K562 (cell line): ENCODE results near the gene TSPYL6. TPM values are rescaled to one million over a fixed set of nuclear protein-coding genes. Genes with fewer than 3 reads are reported as not detected.

Experiments
- ATAC-seq: fragments of 200-7000 bp; cut with Tn5 transposase; 3 replicates; pipeline ENCODE4 v1.9.1; 2020; ENCODE audit warnings: moderate library complexity
- BruUV-seq: library from RNA; stranded (reverse); fragments of 400-500 nt; replicated peaks from 2 replicates; lab custom pipeline; 2021; lab: Mats Ljungman, UMichigan
- CTCF ChIA-PET: fragments of 300-600 bp; formaldehyde crosslinking; extraction: SDS; loops from one replicate; lab custom pipeline; 2021; ENCODE audit warnings: low intra/inter-chr PET ratio; lab: Yijun Ruan, JAX
- POLR2A ChIA-PET: fragments of 300-600, 350-650 bp; sonication (Branson Sonifier 250); formaldehyde crosslinking; extraction: SDS; loops from one replicate; lab custom pipeline; 2021; ENCODE audit warnings: antibody characterized with exemption, inconsistent platforms; lab: Yijun Ruan, JAX
- DNase-seq, 4 experiments: peaks; one replicate each; pipeline versions ENCODE4 v3.0.0 to v3.0.0-alpha.2; 2011 to 2018; ENCODE audit warnings: low spot score in 3 of 4, mixed read lengths in 3 of 4; ENCODE audit errors: extremely low read depth in 1 of 4
- FAIRE-seq: peaks from 2 replicates; lab custom pipeline; 2011; peaks lifted over from hg19 to GRCh38; lab: Jason Lieb, UNC
- H2AFZ ChIP-seq: 2 replicates; pipeline ENCODE4 v1.6.0; 2011; ENCODE audit warnings: low read depth, low read length, control low read depth, inconsistent platforms
- H3K27ac ChIP-seq: fragments of 200-600 bp; 3 replicates; pipeline ENCODE4 v1.8.0; 2011; ENCODE audit warnings: low read depth, mild to moderate bottlenecking, control low read depth, inconsistent platforms, low read length, moderate library complexity, mixed read lengths; ENCODE audit errors: extremely low read depth
- H3K27me3 ChIP-seq, 2 experiments: fragments of 300-600 bp in 1 of 2; 2 replicates in 1 of 2; 3 replicates in 1 of 2; pipeline versions ENCODE4 v1.6.0 to v1.8.0; 2011; ENCODE audit warnings: inconsistent platforms in 2 of 2, low read length in 2 of 2, mild to moderate bottlenecking in 1 of 2, mixed read lengths in 1 of 2, moderate library complexity in 1 of 2; ENCODE audit not compliant: control insufficient read depth in 2 of 2, insufficient read depth in 2 of 2
- H3K36me3 ChIP-seq: fragments of 300-600 bp; 3 replicates; pipeline ENCODE4 v1.8.0; 2011; ENCODE audit warnings: mild to moderate bottlenecking, low read length, inconsistent platforms; ENCODE audit not compliant: control insufficient read depth, insufficient read depth
- H3K4me1 ChIP-seq, 2 experiments: fragments of 200-600 bp in 1 of 2; replicated peaks in 1 of 2; 2 replicates in 1 of 2; 3 replicates in 1 of 2; pipeline versions ENCODE4 v1.5.1 to v1.8.0; 2011; ENCODE audit warnings: inconsistent platforms in 2 of 2, low read length in 2 of 2, mild to moderate bottlenecking in 1 of 2, mixed read lengths in 1 of 2, moderate library complexity in 1 of 2; ENCODE audit not compliant: control insufficient read depth in 2 of 2, insufficient read depth in 2 of 2
- H3K4me2 ChIP-seq: 2 replicates; pipeline ENCODE4 v1.6.1; 2011; ENCODE audit warnings: low read length, control low read depth, inconsistent platforms, mixed read lengths; ENCODE audit not compliant: insufficient read depth
- H3K4me3 ChIP-seq: fragments of 200-600 bp; sonication (generic), shearing (Covaris generic); 2 replicates; pipeline ENCODE4 v1.5.1; 2016; ENCODE audit warnings: control low read depth, inconsistent platforms
- H3K79me2 ChIP-seq: fragments of 200-600 bp; 3 replicates; pipeline ENCODE4 v1.8.0; 2011; ENCODE audit warnings: low read length, inconsistent platforms; ENCODE audit not compliant: control insufficient read depth, insufficient read depth
- H3K9ac ChIP-seq, 2 experiments: 2 replicates each; pipeline versions ENCODE4 v1.6.0 to v1.6.1; 2011; ENCODE audit warnings: low read depth in 2 of 2, low read length in 2 of 2, control low read depth in 1 of 2, inconsistent platforms in 1 of 2, mild to moderate bottlenecking in 1 of 2, mixed read lengths in 1 of 2; ENCODE audit not compliant: insufficient read depth in 1 of 2
- H3K9me1 ChIP-seq: one replicate; pipeline ENCODE4 v1.6.0; 2011; ENCODE audit warnings: inconsistent platforms, mild to moderate bottlenecking, low read length, moderate library complexity; ENCODE audit not compliant: control insufficient read depth, insufficient read depth
- H3K9me3 ChIP-seq: replicated peaks from 2 replicates; pipeline ENCODE4 v1.5.1; 2011; ENCODE audit warnings: low read depth, low read length, inconsistent platforms; ENCODE audit not compliant: control insufficient read depth, insufficient read depth
- H4K20me1 ChIP-seq: replicated peaks from 2 replicates; pipeline ENCODE4 v1.6.1; 2011; ENCODE audit warnings: low read length, inconsistent platforms, mixed read lengths; ENCODE audit not compliant: control insufficient read depth, insufficient read depth
- HNRNPH1 ChIP-seq: fragments of 200-400 bp; formaldehyde crosslinking; optimal IDR thresholded peaks from 2 replicates; pipeline ENCODE3; 2017; ENCODE audit warnings: low read depth, mild to moderate bottlenecking, low read length, moderate library complexity
- MEIS2 ChIP-seq: fragments of 450-650 bp; IDR thresholded peaks from 2 replicates; pipeline ENCODE4 v1.6.1; 2014; ENCODE audit warnings: mild to moderate bottlenecking; ENCODE audit not compliant: partially characterized antibody
- PRPF4 ChIP-seq: fragments of 200-400 bp; formaldehyde crosslinking; IDR thresholded peaks from one replicate; pipeline ENCODE4 v1.6.1; 2017; ENCODE audit warnings: low read length, low read depth, mild to moderate bottlenecking; ENCODE audit not compliant: insufficient read depth, poor library complexity, severe bottlenecking
- ZNF395 ChIP-seq: fragments of 200-800 bp; sonication (Bioruptor generic); IDR thresholded peaks from 2 replicates; pipeline ENCODE4 v1.6.1; 2017; ENCODE audit warnings: missing genetic modification characterization, missing compliant biosample characterization
- WGBS: fragments of 100-300 bp; shearing (Covaris generic); methylation state at CpG from one replicate; pipeline ENCODE4 v1.1.6; 2016; ENCODE audit warnings: low coverage, mixed read lengths; ENCODE audit not compliant: insufficient coverage; ENCODE audit errors: missing lambda C conversion rate; 5-methylcytosine and 5-hydroxymethylcytosine counted together
- in situ Hi-C: fragments of 300-500 bp; cut with MboI; formaldehyde crosslinking; loops from 4 replicates; pipeline ENCODE4 v1.15.0; 2018; ENCODE audit warnings: inconsistent platforms, mixed read lengths
- intact Hi-C: fragments of 100-400 bp; cut with micrococcal nuclease; formaldehyde crosslinking; loops from 2 replicates; pipeline ENCODE4 v1.14.2; 2022
- polyA plus RNA-seq, 8 experiments: library from polyadenylated mRNA; depleted of rRNA in 4 of 8; stranded (reverse) in 5 of 8; unstranded in 3 of 8; fragments of >200 nt; fragmentation: Nextera tagmentation in 2 of 8; fragmentation: Illumina TruSeq in 1 of 8; extraction: Ambion mirVana in 2 of 8; extraction: Trizol in 1 of 8; gene quantifications; 2 replicates each; pipeline versions ENCODE4 v1.2.1 to v1.2.3, GENCODE V29; 2011 to 2014; ENCODE audit warnings: inconsistent platforms in 1 of 8, missing spikeins in 1 of 8
- total RNA-seq, 7 experiments: library from RNA; depleted of rRNA in 6 of 7; stranded (reverse); fragments of >200 nt in 6 of 7; fragmentation: Illumina TruSeq in 2 of 7; extraction: Trizol in 2 of 7; gene quantifications; 2 replicates each; pipeline versions ENCODE4 v1.2.1 to v1.2.3, GENCODE V29; 2011 to 2021; ENCODE audit warnings: low replicate concordance in 1 of 7

Gene TSPYL6
- total and polyA plus RNA-seq, 9 of the 15 experiments (the other 6 are each of a cell fraction or from before 2014, with no cell fraction given) = 1.5 to 10.1 (median 7.6) TPM

- whole genome bisulfite sequencing = 21% methylated on average over 2 of the region's 2 CpGs
- Histone ChIP-seq H3K4me3 (no peak overlapping the region), H2AFZ (no peak overlapping the region), H3K9ac (no peak overlapping the region), H3K4me1 (peaks cover 0 to 8% of the 10 kb centered on the region in 2 experiments; a peak in 1 of 5 replicates), H4K20me1 (peaks cover 19% of the 10 kb centered on the region), H3K9me1 (no peaks in the 10 kb centered on the region), H3K27ac (no peak overlapping the region), H3K9me3 (no peaks in the 10 kb centered on the region; the same call in 1 of the 2 replicates), H3K36me3 (peaks cover 6% of the 10 kb centered on the region; the same call in 2 of the 3 replicates), H3K27me3 (no peaks in the 10 kb centered on the region; a peak in 1 of 5 replicates), H3K79me2 (peaks cover 29% of the 10 kb centered on the region), H3K4me2 (no peak overlapping the region)
- POLR2A ChIA-PET = no interaction called here
- in situ Hi-C loops (no loop called here), intact Hi-C loops (no loop called here)
- DNase-seq (no peak), ATAC-seq (no peak), FAIRE-seq (no peak)
- BruUV-seq = no TSS peak
- CTCF ChIA-PET = no interaction called here
- no peak for TF ChIP-seq MEIS2
- no peak for TF ChIP-seq PRPF4
- TF ChIP-seq HNRNPH1 = no peak
- TF ChIP-seq ZNF395 (CRISPR knock-in tag) = no peak
These were observed 2.1 kb upstream of the TSPYL6 start for GRCh38 chr2:54258166-54258565.
